B cell (primary cell): ENCODE data around the gene TECPR2.

Experiments used
- CTCF ChIP-seq: fragments of 200-600 bp; IDR thresholded peaks from one replicate; pipeline ENCODE4 v1.8.0; 2022; ENCODE audit warnings: antibody characterized with exemption, mild to moderate bottlenecking
- EZH2 ChIP-seq: IDR thresholded peaks from 2 replicates; pipeline ENCODE4 v1.6.1; 2012; ENCODE audit warnings: borderline replicate concordance, low read depth, mild to moderate bottlenecking, moderate library complexity, low read length; ENCODE audit not compliant: insufficient read depth, poor library complexity, severe bottlenecking

DNA sequence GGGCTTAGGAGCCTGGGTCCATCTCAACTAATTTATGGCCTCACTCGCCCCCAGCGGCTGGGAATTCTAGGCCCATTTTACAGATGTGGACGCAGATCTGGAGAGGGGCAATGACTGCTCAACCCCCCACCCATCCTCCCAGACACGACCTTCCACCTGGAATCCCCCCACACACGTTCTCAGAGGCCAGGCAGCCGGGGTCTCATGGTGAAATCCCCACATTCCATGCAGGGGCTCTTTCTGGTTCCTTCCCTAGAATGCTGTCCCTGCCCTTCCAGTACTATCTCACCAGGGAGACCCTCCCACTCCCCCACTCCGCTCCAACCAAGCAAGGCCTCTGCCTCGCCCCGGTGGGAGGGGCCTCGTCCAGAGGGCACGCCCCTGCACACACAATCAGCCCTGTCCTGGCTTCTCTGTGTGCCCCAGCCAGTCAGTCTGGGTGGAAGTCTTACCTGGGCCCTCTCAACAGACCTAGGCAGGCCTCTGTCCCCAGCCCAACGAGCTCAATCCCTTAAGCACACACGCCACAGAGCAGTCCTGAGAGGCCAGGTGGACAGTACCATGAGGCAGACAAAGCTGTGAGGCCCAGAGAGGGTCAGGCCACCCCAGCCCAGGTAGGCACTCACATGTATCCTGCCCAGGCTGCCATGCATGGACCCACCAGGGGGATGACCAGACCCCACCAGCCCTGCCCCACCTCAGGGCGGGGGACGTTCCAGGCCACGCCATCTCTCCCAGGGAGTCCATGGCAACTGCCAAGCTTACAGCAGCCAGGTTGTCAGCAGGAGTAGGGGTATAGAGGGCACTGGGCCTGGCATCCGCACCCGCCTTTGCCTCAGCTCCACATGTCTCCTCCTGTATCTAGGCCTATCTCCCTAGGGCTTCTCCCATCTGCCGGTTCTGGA is 148.1 kb downstream of the TECPR2 start:
- TF ChIP-seq EZH2 (no peak), CTCF (no peak)
